HepG2 (cell line): ENCODE data around the gene CHADL. TPM values are rescaled to one million over a fixed set of nuclear protein-coding genes. Genes with fewer than 3 reads are reported as not detected.

Source experiments
- AHDC1 ChIP-seq: sonication (generic); formaldehyde crosslinking; IDR thresholded peaks from 2 replicates; pipeline ENCODE4 v1.5.1; 2020; ENCODE audit warnings: mild to moderate bottlenecking, missing genetic modification reagents, borderline replicate concordance
- HMGXB4 ChIP-seq, 2 experiments: sonication (generic) in 1 of 2; formaldehyde crosslinking in 1 of 2; IDR thresholded peaks; 2 replicates each; pipeline versions ENCODE4 v1.4.0 to v1.6.1; 2018 to 2020; ENCODE audit warnings: missing genetic modification reagents in 2 of 2, borderline replicate concordance in 1 of 2, low read depth in 1 of 2, mild to moderate bottlenecking in 1 of 2, missing biosample characterization in 1 of 2
- KDM4B ChIP-seq: sonication (generic); formaldehyde crosslinking; IDR thresholded peaks from 2 replicates; pipeline ENCODE4 v1.4.0; 2020; ENCODE audit warnings: missing genetic modification reagents
- ZBTB8A ChIP-seq: sonication (generic); formaldehyde crosslinking; IDR thresholded peaks from 2 replicates; pipeline ENCODE4 v1.4.0; 2020; ENCODE audit warnings: mild to moderate bottlenecking, low read depth, missing genetic modification reagents, borderline replicate concordance
- ZNF549 ChIP-seq: sonication (generic); formaldehyde crosslinking; IDR thresholded peaks from 2 replicates; pipeline ENCODE4 v1.5.0; 2020; ENCODE audit warnings: missing genetic modification reagents
- ZNF556 ChIP-seq: sonication (generic); formaldehyde crosslinking; IDR thresholded peaks from 2 replicates; pipeline ENCODE4 v1.4.0; 2020; ENCODE audit warnings: mild to moderate bottlenecking, missing genetic modification reagents, borderline replicate concordance
- polyA plus RNA-seq, 8 experiments: library from polyadenylated mRNA; depleted of rRNA in 3 of 8; stranded (reverse) in 7 of 8; unstranded in 1 of 8; fragments of >200 nt; fragmentation: Illumina TruSeq in 4 of 8; extraction: Trizol in 4 of 8; gene quantifications; 2 replicates each; pipeline versions ENCODE4 v1.2.1 to v1.2.3, GENCODE V29; 2011 to 2016; ENCODE audit warnings: low read depth in 4 of 8, missing spikeins in 1 of 8, mixed read lengths in 1 of 8; ENCODE audit not compliant: insufficient read depth in 1 of 8
- total RNA-seq, 5 experiments: library from RNA; depleted of rRNA; stranded (reverse); fragments of >200 nt; fragmentation: Illumina TruSeq; extraction: Trizol; gene quantifications; 2 replicates each; pipeline ENCODE4 v1.2.3, GENCODE V29; 2016; ENCODE audit warnings: low read depth in 1 of 5
- TF ChIP-seq, protein P1 (sequence below): sonication (generic); formaldehyde crosslinking; IDR thresholded peaks from 2 replicates; pipeline ENCODE4 v1.4.0; 2020; ENCODE audit warnings: mild to moderate bottlenecking, missing genetic modification reagents

CHADL gene
- total and polyA plus RNA-seq, 2 of the 13 experiments (the other 11 are each of a cell fraction or from before 2014, with no cell fraction given): 2.8 to 8.1 TPM

GRCh38 chr22:41230401-41230785 lies 10.3 kb downstream of the CHADL start (continued):
- no peak for TF ChIP-seq KDM4B
- TF ChIP-seq, protein P1, sequence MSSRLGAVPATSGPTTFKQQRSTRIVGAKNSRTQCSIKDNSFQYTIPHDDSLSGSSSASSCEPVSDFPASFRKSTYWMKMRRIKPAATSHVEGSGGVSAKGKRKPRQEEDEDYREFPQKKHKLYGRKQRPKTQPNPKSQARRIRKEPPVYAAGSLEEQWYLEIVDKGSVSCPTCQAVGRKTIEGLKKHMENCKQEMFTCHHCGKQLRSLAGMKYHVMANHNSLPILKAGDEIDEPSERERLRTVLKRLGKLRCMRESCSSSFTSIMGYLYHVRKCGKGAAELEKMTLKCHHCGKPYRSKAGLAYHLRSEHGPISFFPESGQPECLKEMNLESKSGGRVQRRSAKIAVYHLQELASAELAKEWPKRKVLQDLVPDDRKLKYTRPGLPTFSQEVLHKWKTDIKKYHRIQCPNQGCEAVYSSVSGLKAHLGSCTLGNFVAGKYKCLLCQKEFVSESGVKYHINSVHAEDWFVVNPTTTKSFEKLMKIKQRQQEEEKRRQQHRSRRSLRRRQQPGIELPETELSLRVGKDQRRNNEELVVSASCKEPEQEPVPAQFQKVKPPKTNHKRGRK (CRISPR knock-in tag): no peak
- TF ChIP-seq AHDC1 (CRISPR knock-in tag): no peak
- TF ChIP-seq ZBTB8A (CRISPR knock-in tag): no peak
- TF ChIP-seq ZNF549 (CRISPR knock-in tag): no peak
- TF ChIP-seq HMGXB4 (CRISPR knock-in tag; IDR thresholded peaks at IDR 0.05; ENCODE audit: borderline replicate concordance in 1 of 2, low read depth in 1 of 2): no peak
- no peak for TF ChIP-seq ZNF556 (CRISPR knock-in tag)
- TF ChIP-seq, all 625 proteins: peak for 0
